NCI-H2227 (cell line): ENCODE data around the gene TICRR.
"Not testable (repeated sequence)": the region's sequence is repeated elsewhere in the genome, so short reads cannot be mapped to it uniquely, and the experiment has no call there.

Experiments used
- DNase-seq: peaks from one replicate; lab custom pipeline; 2025; ENCODE audit not compliant: unreplicated experiment; lab: John Stamatoyannopoulos, UW

Gene TICRR, protein sequence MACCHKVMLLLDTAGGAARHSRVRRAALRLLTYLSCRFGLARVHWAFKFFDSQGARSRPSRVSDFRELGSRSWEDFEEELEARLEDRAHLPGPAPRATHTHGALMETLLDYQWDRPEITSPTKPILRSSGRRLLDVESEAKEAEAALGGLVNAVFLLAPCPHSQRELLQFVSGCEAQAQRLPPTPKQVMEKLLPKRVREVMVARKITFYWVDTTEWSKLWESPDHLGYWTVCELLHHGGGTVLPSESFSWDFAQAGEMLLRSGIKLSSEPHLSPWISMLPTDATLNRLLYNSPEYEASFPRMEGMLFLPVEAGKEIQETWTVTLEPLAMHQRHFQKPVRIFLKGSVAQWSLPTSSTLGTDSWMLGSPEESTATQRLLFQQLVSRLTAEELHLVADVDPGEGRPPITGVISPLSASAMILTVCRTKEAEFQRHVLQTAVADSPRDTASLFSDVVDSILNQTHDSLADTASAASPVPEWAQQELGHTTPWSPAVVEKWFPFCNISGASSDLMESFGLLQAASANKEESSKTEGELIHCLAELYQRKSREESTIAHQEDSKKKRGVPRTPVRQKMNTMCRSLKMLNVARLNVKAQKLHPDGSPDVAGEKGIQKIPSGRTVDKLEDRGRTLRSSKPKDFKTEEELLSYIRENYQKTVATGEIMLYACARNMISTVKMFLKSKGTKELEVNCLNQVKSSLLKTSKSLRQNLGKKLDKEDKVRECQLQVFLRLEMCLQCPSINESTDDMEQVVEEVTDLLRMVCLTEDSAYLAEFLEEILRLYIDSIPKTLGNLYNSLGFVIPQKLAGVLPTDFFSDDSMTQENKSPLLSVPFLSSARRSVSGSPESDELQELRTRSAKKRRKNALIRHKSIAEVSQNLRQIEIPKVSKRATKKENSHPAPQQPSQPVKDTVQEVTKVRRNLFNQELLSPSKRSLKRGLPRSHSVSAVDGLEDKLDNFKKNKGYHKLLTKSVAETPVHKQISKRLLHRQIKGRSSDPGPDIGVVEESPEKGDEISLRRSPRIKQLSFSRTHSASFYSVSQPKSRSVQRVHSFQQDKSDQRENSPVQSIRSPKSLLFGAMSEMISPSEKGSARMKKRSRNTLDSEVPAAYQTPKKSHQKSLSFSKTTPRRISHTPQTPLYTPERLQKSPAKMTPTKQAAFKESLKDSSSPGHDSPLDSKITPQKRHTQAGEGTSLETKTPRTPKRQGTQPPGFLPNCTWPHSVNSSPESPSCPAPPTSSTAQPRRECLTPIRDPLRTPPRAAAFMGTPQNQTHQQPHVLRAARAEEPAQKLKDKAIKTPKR (N-terminal part only)

DNA sequence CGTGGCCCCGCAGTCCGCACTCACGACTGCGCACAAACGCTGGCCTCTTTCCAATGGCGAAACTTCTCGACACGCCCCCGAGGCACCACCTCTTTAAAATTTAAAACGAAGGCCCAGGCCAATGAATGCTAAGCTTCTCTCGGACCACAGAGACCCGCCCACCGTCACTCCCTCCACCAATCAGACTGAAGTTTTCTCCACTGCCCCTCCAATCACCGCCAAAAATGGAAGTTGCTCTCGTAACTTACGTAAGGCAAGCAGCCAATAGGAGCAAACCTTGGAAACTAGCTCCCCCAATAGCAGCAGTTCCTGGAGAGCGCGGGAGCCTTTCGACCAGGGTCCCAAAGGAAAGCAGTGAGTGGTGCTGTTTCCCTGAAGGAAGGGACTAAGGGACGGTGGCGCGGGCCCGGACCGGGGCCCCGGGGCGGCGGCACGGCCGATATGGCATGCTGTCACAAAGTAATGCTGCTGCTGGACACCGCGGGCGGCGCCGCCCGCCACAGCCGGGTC is at the start of gene TICRR:
Gene TICRR, plus strand, starts transcription at position 324 of the 510 bp plus-strand sequence. Its CDS starts 118 bp downstream, at position 442.
- peak; percentile 97 for DNase-seq

DNA sequence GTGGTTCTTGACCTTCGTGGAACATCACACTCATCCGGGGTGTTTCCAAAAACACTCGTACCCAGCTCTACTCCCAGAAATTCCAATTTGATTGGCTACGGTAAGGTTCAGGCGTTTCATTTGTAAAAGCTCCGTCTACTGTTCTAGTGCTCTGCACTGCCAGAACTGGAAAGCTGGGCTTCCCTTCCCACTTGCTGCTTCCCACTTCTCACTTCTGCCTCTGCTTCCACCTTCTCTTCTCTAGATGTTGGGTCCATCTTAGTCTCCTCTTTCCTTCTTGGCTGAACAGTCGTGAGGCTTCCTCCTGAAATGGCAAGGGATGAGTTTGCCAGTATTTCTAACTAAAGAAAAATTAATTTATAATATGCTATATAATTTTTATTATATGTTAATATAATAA is 49.1 kb upstream of the TICRR start:
- DNase-seq = no peak

- no peak for DNase-seq
These were observed 48.4 kb upstream of the TICRR start for GRCh38 chr15:89526601-89527441.

- no peak for DNase-seq
These were observed 46.4 kb upstream of the TICRR start for GRCh38 chr15:89528757-89529352.

GRCh38 chr15:89530976-89531375 is 44.3 kb upstream of the TICRR start:
- DNase-seq = no peak

DNA sequence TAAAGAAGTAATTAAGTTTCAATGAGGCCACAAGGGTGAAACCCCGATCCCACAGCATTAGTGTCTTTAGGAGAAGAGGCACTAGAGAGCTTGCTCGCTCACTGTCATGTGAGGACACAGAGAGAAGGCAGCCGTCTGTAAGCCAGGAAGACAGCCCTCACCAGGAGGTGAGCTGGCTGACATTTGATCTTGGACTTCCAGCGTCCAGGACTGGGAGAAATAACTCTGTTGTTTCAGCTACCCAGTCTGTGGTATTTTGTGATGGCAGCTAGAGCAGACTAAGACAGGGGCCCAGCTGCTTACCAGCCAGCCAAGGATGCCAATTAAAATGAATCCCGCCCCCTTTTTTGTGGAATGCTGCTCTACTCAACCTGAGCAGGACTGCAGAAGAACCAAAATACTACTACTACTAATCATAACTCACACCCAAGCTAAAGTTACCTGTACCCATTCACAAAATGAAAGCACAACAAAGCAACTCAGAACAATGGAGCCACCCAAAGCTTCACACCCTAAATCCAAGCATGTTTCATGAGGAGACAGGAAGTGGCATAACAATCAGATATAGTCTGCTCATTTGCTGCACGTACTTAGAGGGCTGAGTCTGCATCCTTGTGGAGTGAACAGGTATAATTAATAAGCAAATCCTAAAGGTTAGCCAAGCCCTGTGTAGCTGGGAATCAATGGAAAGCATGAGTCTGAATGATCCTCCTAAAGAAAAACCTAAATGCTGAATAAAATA is 43.3 kb upstream of the TICRR start:
- DNase-seq = no peak

- DNase-seq = no peak
These were observed 41.3 kb upstream of the TICRR start for GRCh38 chr15:89533861-89534544.

GRCh38 chr15:89539027-89539426 is 36.2 kb upstream of the TICRR start:
- no peak for DNase-seq

DNA sequence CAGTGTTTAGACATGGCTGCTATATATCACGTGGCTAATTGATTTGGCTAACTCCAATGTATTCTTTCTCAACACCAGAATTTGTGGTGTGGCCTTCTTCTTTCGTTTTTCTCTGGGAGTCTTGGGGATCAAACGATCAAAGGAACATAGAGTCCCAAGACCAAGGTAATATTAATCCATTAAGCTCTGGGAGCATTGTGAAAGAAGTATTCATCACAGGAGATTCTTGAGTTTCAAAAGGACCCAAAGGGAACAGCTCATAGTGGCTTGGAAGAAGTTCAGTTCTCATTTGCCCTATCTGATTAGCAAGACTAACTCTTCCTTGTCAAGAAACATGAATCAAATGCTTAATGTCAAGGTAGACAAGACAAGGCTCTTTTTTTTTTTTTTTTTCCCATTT is 32.9 kb upstream of the TICRR start:
- no peak for DNase-seq

- no peak for DNase-seq
These were observed 31.9 kb upstream of the TICRR start for GRCh38 chr15:89543389-89543788.

DNA sequence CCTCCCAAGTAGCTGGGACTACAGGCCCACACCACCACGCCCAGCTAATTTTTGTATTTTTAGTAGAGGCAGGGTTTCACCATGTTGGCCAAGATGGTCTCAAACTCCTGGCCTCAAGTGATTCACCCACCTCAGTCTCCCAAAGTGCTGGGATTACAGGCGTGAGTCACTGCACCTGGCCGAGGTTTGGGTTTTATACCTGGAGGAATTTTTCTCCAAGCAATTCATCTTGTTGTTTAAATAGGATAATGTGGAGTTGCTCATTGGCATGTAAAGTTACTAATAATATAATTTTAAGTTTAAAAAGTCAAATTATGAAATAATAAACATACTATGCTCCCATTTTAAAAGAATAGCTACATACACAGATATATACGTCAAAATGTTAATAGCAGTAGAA is 26.1 kb upstream of the TICRR start:
- DNase-seq = not testable (repeated sequence)

DNA sequence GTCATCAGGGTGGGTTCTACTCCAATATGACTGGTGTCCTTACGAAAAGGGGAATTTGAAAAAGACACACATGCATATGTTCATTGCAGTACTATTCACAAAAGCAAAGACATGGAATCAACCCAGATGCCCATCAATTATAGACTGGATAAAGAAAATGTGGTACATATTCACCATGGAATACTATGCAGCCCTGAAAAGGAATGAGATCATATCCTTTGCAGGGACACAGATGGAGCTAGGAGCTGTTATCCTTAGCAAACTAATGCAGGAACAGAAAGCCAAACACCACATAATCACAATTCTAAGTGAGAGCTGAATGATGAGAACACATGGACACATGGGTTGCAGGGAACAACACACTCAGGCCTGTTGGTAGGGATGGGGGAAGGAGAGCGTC is 24.8 kb upstream of the TICRR start:
- no peak for DNase-seq

DNA sequence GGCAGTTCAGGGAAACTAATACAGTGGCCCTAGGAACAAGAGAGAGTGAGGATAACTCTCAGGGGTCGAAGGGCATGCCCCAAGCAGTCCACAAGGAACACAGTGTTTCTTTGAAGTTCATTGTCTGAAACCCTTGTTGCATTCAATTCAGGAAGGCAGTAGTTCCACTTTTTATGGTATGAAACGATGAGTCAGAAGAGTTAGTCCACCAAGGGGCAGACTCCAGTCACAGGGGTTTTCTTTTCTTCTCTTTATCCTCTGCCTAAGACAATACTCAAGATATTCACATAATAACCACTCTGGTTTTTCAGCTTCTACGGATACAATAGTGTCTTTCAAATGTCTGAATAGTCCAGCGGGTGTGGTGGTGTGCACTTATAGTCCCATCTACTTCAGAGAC is 23.7 kb upstream of the TICRR start:
- no peak for DNase-seq

DNA sequence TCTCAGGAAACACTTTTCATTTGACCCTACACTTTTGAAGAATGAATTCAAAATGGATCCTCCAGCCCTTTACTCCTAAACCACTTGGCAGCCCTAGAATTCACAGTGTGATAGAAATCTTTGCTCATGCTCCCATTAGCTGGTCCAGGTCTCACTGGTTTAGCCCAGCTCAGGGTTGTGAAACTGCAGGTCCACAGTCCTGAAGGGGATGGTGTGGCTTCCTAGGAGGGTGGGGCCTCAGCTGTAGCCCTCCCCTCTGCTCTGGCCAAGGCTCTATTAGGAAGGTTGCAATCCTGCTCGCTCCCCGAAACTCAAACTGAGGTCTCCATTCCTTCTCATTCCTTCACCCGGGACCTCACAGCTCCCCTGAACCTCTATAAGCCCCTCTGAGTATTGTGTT is 21.6 kb upstream of the TICRR start:
- DNase-seq = no peak

- DNase-seq = no peak
These were observed 21.0 kb upstream of the TICRR start for GRCh38 chr15:89554247-89554646.

DNA sequence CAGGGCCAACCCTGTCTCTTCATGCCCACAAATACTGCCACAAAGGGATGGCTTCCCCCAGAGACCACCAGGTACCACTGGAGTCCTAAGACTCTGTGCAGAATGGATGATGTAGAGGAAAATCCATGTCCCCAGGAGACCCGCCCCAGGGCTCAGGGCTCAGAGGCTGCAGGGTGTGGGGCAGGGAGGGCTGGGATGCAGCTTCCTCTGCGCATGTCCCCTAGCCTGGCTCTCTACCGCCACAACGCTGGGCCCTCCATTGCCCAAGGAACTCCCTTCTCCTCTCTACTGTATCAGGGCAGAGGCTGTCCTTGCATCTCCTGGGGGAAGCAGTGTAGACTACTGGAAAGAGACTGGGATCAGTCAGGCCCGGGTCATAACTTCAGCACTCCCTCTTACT is 19.5 kb upstream of the TICRR start:
- no peak for DNase-seq

DNA sequence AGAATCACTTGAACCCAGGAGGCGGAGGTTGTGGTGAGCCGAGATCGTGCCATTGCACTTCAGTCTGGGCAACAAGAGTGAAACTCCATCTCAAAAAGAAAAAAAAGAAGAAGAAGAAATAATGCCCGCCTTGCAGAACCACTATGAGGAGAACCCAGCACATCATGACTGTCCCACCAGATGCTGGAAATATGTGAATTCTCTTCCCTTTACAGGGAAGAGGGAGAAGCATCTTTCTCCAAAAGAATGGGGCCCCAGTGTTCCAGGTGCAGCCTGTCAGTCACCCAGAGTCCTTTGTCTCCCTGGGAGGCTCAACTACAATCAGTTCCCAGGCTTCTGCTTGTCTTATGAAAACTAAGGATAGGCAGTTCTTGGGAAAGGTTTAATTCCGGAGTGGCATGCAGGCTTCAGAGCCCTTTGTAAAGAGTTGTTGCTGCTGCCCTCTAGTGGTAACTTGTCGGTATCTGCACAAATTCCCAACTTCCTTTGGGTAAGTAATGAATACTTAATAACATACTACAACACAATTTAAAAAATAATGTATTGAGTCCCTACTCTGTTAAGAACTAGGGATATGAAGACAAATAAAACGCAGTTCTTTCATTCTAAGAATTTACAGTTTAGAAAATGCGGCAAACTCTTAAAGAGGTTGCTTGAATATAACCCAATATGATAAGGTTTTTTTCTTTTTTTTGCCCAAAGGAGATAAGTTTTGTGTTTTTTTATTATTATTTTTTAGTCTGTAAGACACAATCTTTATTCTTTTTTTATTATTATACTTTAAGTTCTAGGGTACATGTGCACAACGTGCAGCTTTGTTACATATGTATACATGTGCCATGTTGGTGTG is 18.6 kb upstream of the TICRR start:
- DNase-seq = peak; percentile 80
